Measurements from ENCODE around the gene POLR2E.

POLR2E gene

GRCh38 chr19:1066748-1067340 is 28.3 kb downstream of the POLR2E start, which contains the start of gene ARHGAP45:
Gene ARHGAP45 (plus strand): TSS chr19:1067167. CDS start chr19:1067406, 239 bp downstream.
- TF ChIP-seq REST (IDR thresholded peaks at IDR 0.05; ENCODE audit: insufficient read depth in 1 of 2, low read depth in 2 of 2, low read length in 2 of 2) (no peak), FOXP2 (optimal IDR thresholded peaks at IDR 0.05; ENCODE audit: borderline replicate concordance, extremely low read depth, extremely low read length, insufficient read depth) (peak; percentile 45), POLR2AphosphoS5 (IDR thresholded peaks at IDR 0.05; ENCODE audit: low read depth, low read length) (no peak)

GRCh38 chr19:1066251-1066747 is 28.9 kb downstream of the POLR2E start:
- TF ChIP-seq SIN3A (IDR thresholded peaks at IDR 0.05; ENCODE audit: borderline replicate concordance, insufficient read depth, low read length): no peak
- TF ChIP-seq POLR2AphosphoS5 (IDR thresholded peaks at IDR 0.05; ENCODE audit: low read depth, low read length): no peak
- TF ChIP-seq TAF1 (IDR thresholded peaks at IDR 0.05; ENCODE audit: borderline replicate concordance, insufficient read depth, low read length): no peak
- TF ChIP-seq FOXP2 (optimal IDR thresholded peaks at IDR 0.05; ENCODE audit: borderline replicate concordance, extremely low read depth, extremely low read length, insufficient read depth): no peak
- TF ChIP-seq REST (IDR thresholded peaks at IDR 0.05; ENCODE audit: insufficient read depth in 1 of 2, low read depth in 2 of 2, low read length in 2 of 2): no peak

GRCh38 chr19:1065606-1066109 is 29.5 kb downstream of the POLR2E start:
- TF ChIP-seq SIN3A (IDR thresholded peaks at IDR 0.05; ENCODE audit: borderline replicate concordance, insufficient read depth, low read length) (no peak), POLR2AphosphoS5 (IDR thresholded peaks at IDR 0.05; ENCODE audit: low read depth, low read length) (no peak), REST (IDR thresholded peaks at IDR 0.05; ENCODE audit: insufficient read depth in 1 of 2, low read depth in 2 of 2, low read length in 2 of 2) (no peak), FOXP2 (optimal IDR thresholded peaks at IDR 0.05; ENCODE audit: borderline replicate concordance, extremely low read depth, extremely low read length, insufficient read depth) (no peak), TAF1 (IDR thresholded peaks at IDR 0.05; ENCODE audit: borderline replicate concordance, insufficient read depth, low read length) (no peak)

GRCh38 chr19:1064661-1065605 is 30.2 kb downstream of the POLR2E start:
- TF ChIP-seq FOXP2 (optimal IDR thresholded peaks at IDR 0.05; ENCODE audit: borderline replicate concordance, extremely low read depth, extremely low read length, insufficient read depth): no peak
- no peak for TF ChIP-seq POLR2AphosphoS5 (IDR thresholded peaks at IDR 0.05; ENCODE audit: low read depth, low read length)
- no peak for TF ChIP-seq REST (IDR thresholded peaks at IDR 0.05; ENCODE audit: insufficient read depth in 1 of 2, low read depth in 2 of 2, low read length in 2 of 2)
- no peak for TF ChIP-seq TAF1 (IDR thresholded peaks at IDR 0.05; ENCODE audit: borderline replicate concordance, insufficient read depth, low read length)
- no peak for TF ChIP-seq SIN3A (IDR thresholded peaks at IDR 0.05; ENCODE audit: borderline replicate concordance, insufficient read depth, low read length)
